LNCaP clone FGC (cell line): ENCODE results near the gene KIF5A.

Source experiments
- DNase-seq: peaks from one replicate; pipeline ENCODE4 v3.0.0-alpha.2; 2011; ENCODE audit warnings: low read depth
- H3K4me3 ChIP-seq: 2 replicates; pipeline ENCODE4 v1.5.1; 2011; ENCODE audit warnings: mild to moderate bottlenecking, low read depth, low read length, control low read depth
- CTCF ChIP-seq: IDR thresholded peaks from 2 replicates; pipeline ENCODE4 v1.5.1; 2012; ENCODE audit warnings: mild to moderate bottlenecking; ENCODE audit not compliant: control insufficient read depth, insufficient read depth; ENCODE audit errors: extremely low read depth

Gene KIF5A

GRCh38 chr12:57609781-57610553 lies 60.1 kb downstream of the KIF5A start:
- no peak for DNase-seq
- TF ChIP-seq CTCF: no peak
- no peak overlapping the region for H3K4me3 ChIP-seq

- peak overlapping the region; percentile 60 for H3K4me3 ChIP-seq
- DNase-seq: no peak
- no peak for TF ChIP-seq CTCF
Measured at GRCh38 chr12:57610554-57611107, 60.8 kb downstream of the KIF5A start.

GRCh38 chr12:57611108-57611826 lies 61.4 kb downstream of the KIF5A start, which contains the start of gene ARHGEF25:
TSS of gene ARHGEF25 (plus strand) at chr12:57611435. CDS start at chr12:57611895, 460 bp downstream.
- no peak for TF ChIP-seq CTCF
- H3K4me3 ChIP-seq: peak within 1 kb of the TSS; percentile 60
- no peak for DNase-seq

GRCh38 chr12:57611827-57612710 lies 62.2 kb downstream of the KIF5A start:
- TF ChIP-seq CTCF: no peak
- DNase-seq: no peak

GRCh38 chr12:57612711-57613426 lies 63.0 kb downstream of the KIF5A start:
- no peak for DNase-seq
- no peak for TF ChIP-seq CTCF

More at GRCh38 chr12:57611827-57612710, 62.2 kb downstream of the KIF5A start:
- H3K4me3 ChIP-seq: peak overlapping the region; percentile 60

More at GRCh38 chr12:57612711-57613426, 63.0 kb downstream of the KIF5A start:
- H3K4me3 ChIP-seq: no peak overlapping the region
